Peyer's patch (tissue), 4 donors: ENCODE data around the gene PCBP3.

Experiments
- POLR2A ChIP-seq, 2 donors: fragments of 450-650 bp; IDR thresholded peaks; one replicate each; pipeline ENCODE4 v1.5.1; 2017; ENCODE audit warnings: antibody characterized with exemption in 2 of 2, mild to moderate bottlenecking in 2 of 2, moderate library complexity in 2 of 2
- TF ChIP-seq, protein P1 (sequence below), 6 experiments: fragments of 450-650 bp in 4 of 6; fragments of 200-600 bp in 2 of 6; sonication (generic) in 1 of 6; IDR thresholded peaks; one replicate each; pipeline ENCODE4 v1.5.1; 2017 to 2019; ENCODE audit warnings: antibody characterized with exemption in 6 of 6, mild to moderate bottlenecking in 3 of 6, moderate library complexity in 1 of 6

DNA sequence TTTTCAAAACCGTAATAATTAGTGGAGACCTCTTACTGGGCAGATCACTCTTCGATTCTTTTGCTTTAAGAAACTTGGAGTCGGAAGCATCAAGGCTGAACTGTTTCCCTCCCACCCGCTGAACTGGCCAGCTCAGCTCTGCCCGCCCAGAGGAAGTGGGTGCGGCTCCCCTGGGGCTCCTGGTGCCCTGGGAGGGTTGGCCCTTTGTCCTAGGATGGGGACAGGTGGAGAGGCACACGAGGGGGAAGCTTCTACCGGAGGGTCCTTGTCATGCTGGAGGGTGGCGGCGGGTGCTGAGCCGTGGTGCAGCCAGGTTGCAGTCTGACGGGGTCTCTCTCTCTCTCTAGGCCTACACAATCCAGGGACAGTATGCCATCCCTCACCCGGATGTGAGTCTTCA lies 273.7 kb downstream of the PCBP3 start:
- no peak for TF ChIP-seq POLR2A (IDR thresholded peaks at IDR 0.05)
- TF ChIP-seq, protein P1, sequence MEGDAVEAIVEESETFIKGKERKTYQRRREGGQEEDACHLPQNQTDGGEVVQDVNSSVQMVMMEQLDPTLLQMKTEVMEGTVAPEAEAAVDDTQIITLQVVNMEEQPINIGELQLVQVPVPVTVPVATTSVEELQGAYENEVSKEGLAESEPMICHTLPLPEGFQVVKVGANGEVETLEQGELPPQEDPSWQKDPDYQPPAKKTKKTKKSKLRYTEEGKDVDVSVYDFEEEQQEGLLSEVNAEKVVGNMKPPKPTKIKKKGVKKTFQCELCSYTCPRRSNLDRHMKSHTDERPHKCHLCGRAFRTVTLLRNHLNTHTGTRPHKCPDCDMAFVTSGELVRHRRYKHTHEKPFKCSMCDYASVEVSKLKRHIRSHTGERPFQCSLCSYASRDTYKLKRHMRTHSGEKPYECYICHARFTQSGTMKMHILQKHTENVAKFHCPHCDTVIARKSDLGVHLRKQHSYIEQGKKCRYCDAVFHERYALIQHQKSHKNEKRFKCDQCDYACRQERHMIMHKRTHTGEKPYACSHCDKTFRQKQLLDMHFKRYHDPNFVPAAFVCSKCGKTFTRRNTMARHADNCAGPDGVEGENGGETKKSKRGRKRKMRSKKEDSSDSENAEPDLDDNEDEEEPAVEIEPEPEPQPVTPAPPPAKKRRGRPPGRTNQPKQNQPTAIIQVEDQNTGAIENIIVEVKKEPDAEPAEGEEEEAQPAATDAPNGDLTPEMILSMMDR (IDR thresholded peaks at IDR 0.05): no peak
